DND-41 (cell line): ENCODE data around the gene NRP1.

ENCODE experiments used
- CTCF ChIP-seq: IDR thresholded peaks from 2 replicates; pipeline ENCODE4 v1.5.1; 2012; ENCODE audit warnings: borderline replicate concordance, low read length, moderate library complexity, mild to moderate bottlenecking; ENCODE audit not compliant: poor library complexity, severe bottlenecking; ENCODE audit errors: extremely low read depth
- EZH2 ChIP-seq: IDR thresholded peaks from 3 replicates; pipeline ENCODE4 v1.6.1; 2012; ENCODE audit warnings: borderline replicate concordance, low read depth, mild to moderate bottlenecking, moderate library complexity, low read length, inconsistent platforms; ENCODE audit not compliant: severe bottlenecking

- TF ChIP-seq CTCF = no peak
- no peak for TF ChIP-seq EZH2
Measured at GRCh38 chr10:33243703-33244102, 90.8 kb downstream of the NRP1 start.
